Nasal cavity respiratory epithelium epithelial cell of viscerocranial mucosa (primary cell): Measurements from ENCODE around the gene INMT. TPM values are rescaled to one million over a fixed set of nuclear protein-coding genes. Genes with fewer than 3 reads are reported as not detected.

ENCODE experiments used
- total RNA-seq: library from RNA; depleted of rRNA; stranded (reverse); fragments of >200 nt; gene quantifications from 2 replicates; pipeline ENCODE4 v1.2.3, GENCODE V29; 2014

The INMT gene
- total RNA-seq = not detected in 2 replicates

GRCh38 chr7:30751696-30752273, at the start of gene INMT:
Gene INMT, plus strand, starts transcription at chr7:30752135. Its CDS starts 16 bp downstream, at chr7:30752151.

GRCh38 chr7:30771174-30771879, 19.4 kb downstream of the INMT start, which contains the start of gene MINDY4:
Gene MINDY4, plus strand, starts transcription at chr7:30771417. Its CDS starts 77 bp downstream, at chr7:30771494.

Other genes with a start within 250 kb of the INMT start
- gene GGCT, start 247.3 kb upstream of the INMT start, total RNA-seq = 70.3 and 74.5 TPM in 2 replicates
- 361 and 457 TPM in 2 replicates for gene GARS1, start 157.3 kb upstream of the INMT start, total RNA-seq
- not detected in 2 replicates for gene CRHR2, start 69.7 kb upstream of the INMT start, total RNA-seq
- 1.4 and 3.5 TPM in 2 replicates for gene MINDY4, start 19.3 kb downstream of the INMT start, total RNA-seq
- 0.14 TPM in 1 of 2 replicates, not detected in the other for gene AQP1, start 159.7 kb downstream of the INMT start, total RNA-seq
- not detected in 2 replicates for gene GHRHR, start 211.8 kb downstream of the INMT start, total RNA-seq